Adrenal gland (tissue), 12 donors: ENCODE results near the gene ORC6. TPM values are rescaled to one million over a fixed set of nuclear protein-coding genes. Genes with fewer than 3 reads are reported as not detected.
"Not testable (repeated sequence)": the region's sequence is repeated elsewhere in the genome, so short reads cannot be mapped to it uniquely, and the experiment has no call there.

Source experiments
- DNase-seq, 7 donors: peaks; one replicate each; pipeline ENCODE4 v3.0.0-alpha.2; 2019 to 2020
- H3K27ac ChIP-seq, 5 donors: fragments of 200-600 bp; sonication (generic) in 4 of 5; 1 replicate in 3 of 5; 2 replicates in 2 of 5; pipeline versions ENCODE4 v1.5.1 to v1.8.0; 2016 to 2020; ENCODE audit warnings: mild to moderate bottlenecking in 1 of 5
- H3K27me3 ChIP-seq: fragments of 200-600 bp; 2 replicates; pipeline ENCODE4 v1.8.0; 2021
- H3K36me3 ChIP-seq, 2 donors: fragments of 200-600 bp; replicated peaks in 1 of 2; 1 replicate in 1 of 2; 2 replicates in 1 of 2; pipeline versions ENCODE4 v1.5.1 to v1.8.0; 2018 to 2022
- H3K4me1 ChIP-seq, 2 donors: fragments of 200-600 bp; replicated peaks in 1 of 2; 1 replicate in 1 of 2; 2 replicates in 1 of 2; pipeline versions ENCODE4 v1.5.1 to v1.8.0; 2018 to 2021
- H3K4me3 ChIP-seq, 4 donors: fragments of 200-600 bp; sonication (generic) in 3 of 4; one replicate each; pipeline ENCODE4 v1.5.1; 2016 to 2018
- H3K9me3 ChIP-seq, 3 donors: fragments of 200-600 bp; sonication (generic) in 1 of 3; replicated peaks in 1 of 3; 1 replicate in 2 of 3; 2 replicates in 1 of 3; pipeline versions ENCODE4 v1.5.1 to v1.8.0; 2016 to 2021
- CTCF ChIP-seq, 6 experiments: fragments of 450-650 bp in 4 of 6; fragments of 200-600 bp in 2 of 6; sonication (generic) in 1 of 6; IDR thresholded peaks; 1 replicate in 5 of 6; 2 replicates in 1 of 6; pipeline versions ENCODE4 v1.5.1 to v1.8.0; 2016 to 2021; ENCODE audit warnings: antibody characterized with exemption in 6 of 6, mild to moderate bottlenecking in 2 of 6, moderate library complexity in 1 of 6
- POLR2A ChIP-seq, 2 donors: fragments of 450-650 bp; IDR thresholded peaks; one replicate each; pipeline ENCODE4 v1.6.1; 2017; ENCODE audit warnings: antibody characterized with exemption in 2 of 2, mild to moderate bottlenecking in 2 of 2, moderate library complexity in 1 of 2
- whole genome bisulfite sequencing, 4 donors: extraction: QIAGEN DNeasy Blood & Tissue Kit in 2 of 4; methylation state at CpG; one replicate each; pipeline versions ENCODE4 v1.1.5 to v1.1.7; 2013 to 2017; 5-methylcytosine and 5-hydroxymethylcytosine counted together
- intact Hi-C, 2 donors: fragments of 100-400 bp; cut with DNase I; formaldehyde crosslinking; loops; one replicate each; pipeline versions ENCODE4 v1.14.1 to v1.15.0; 2022 to 2023
- polyA plus RNA-seq, 3 donors: library from polyadenylated mRNA; stranded (reverse); fragments of 200-250 nt in 2 of 3; fragments of 350-450 nt in 1 of 3; fragmentation: Illumina TruSeq in 1 of 3; extraction: RNeasy Lipid Tissue Mini Kit (QIAGEN cat#74804) in 1 of 3; gene quantifications; one replicate each; pipeline ENCODE4 v1.2.3, GENCODE V29; 2013 to 2014
- total RNA-seq, 9 donors: library from RNA; depleted of rRNA in 4 of 9; stranded (reverse); fragments of >200 nt in 4 of 9; fragments of 120-200 nt in 1 of 9; fragmentation: NEBNext Ultra II Directional in 1 of 9; extraction: Animal tissue kit (Norgen Biotek cat#: 25700) in 1 of 9; gene quantifications; one replicate each; pipeline versions ENCODE4 v1.1.0 to v1.2.4, GENCODE V29; 2013 to 2023
- donor health status: healthy with polysubstance abuse.
- donor health status: Bipolar disorder and iron deficiency.
- donor health status: DM: yes; HTN: yes; CAD: no.
- donor health status: DM: no; HTN: no; CAD: no.
- donor health status: DM: no; HTN: no; CAD: no.
- donor health status: DM: yes; HTN: yes; CAD: no.

Gene ORC6
- total and polyA plus RNA-seq, 12 donors: 0.55 to 16.1 (median 2.6) TPM; not detected in 1

GRCh38 chr16:46673320-46674013, 16.0 kb upstream of the ORC6 start:
- Histone ChIP-seq H3K4me1 (no peaks in the 10 kb centered on the region), H3K9me3 (no peaks in the 10 kb centered on the region), H3K27ac (no peak overlapping the region), H3K27me3 (no peaks in the 10 kb centered on the region), H3K4me3 (no peak overlapping the region), H3K36me3 (peaks cover 0 to 83% of the 10 kb centered on the region in 2 donors)
- TF ChIP-seq CTCF (IDR thresholded peaks at IDR 0.05) (peak; percentile 80 to 92 (median 90)), POLR2A (IDR thresholded peaks at IDR 0.05) (no peak)
- intact Hi-C loops: loop anchor here in 1 of 2 donors (5.0 kb wide), 1 partner anchor 129 kb away; no protein-coding TSS in a partner anchor
- peak; percentile 40 to 79 (median 57) for DNase-seq
- 63 to 71% (median 67%) methylated on average over 6 of the region's 6 CpGs for WGBS, 4 donors

GRCh38 chr16:46677943-46678342, 11.5 kb upstream of the ORC6 start:
- H3K9me3 ChIP-seq, H3K4me1 ChIP-seq, H3K4me3 ChIP-seq, DNase-seq, intact Hi-C loops, H3K27me3 ChIP-seq, H3K27ac ChIP-seq: not testable (repeated sequence)
- peaks cover 0 to 69% of the 10 kb centered on the region in 2 donors for H3K36me3 ChIP-seq
- WGBS, 4 donors: 90 to 97% (median 95%) methylated on average over 1 of the region's 1 CpG

GRCh38 chr16:46681867-46682266, 7.6 kb upstream of the ORC6 start:
- DNase-seq, H3K4me3 ChIP-seq, H3K9me3 ChIP-seq, intact Hi-C loops, H3K27ac ChIP-seq, H3K27me3 ChIP-seq: not testable (repeated sequence)
- 76 to 91% (median 86%) methylated on average over 2 of the region's 2 CpGs for WGBS, 4 donors
- Histone ChIP-seq H3K36me3 (peaks cover 0 to 34% of the 10 kb centered on the region in 2 donors), H3K4me1 (peaks cover 2 to 30% of the 10 kb centered on the region in 2 donors)

- H3K36me3 ChIP-seq: no peaks in the 10 kb centered on the region
- DNase-seq: no peak
- H3K4me1 ChIP-seq: peaks cover 25 to 52% of the 10 kb centered on the region in 2 donors
- no peaks in the 10 kb centered on the region for H3K9me3 ChIP-seq
- intact Hi-C loops: no loop called here
- no peak for TF ChIP-seq CTCF (IDR thresholded peaks at IDR 0.05)
- no peak for TF ChIP-seq POLR2A (IDR thresholded peaks at IDR 0.05)
- no peak overlapping the region for H3K27ac ChIP-seq
- no peaks in the 10 kb centered on the region for H3K27me3 ChIP-seq
- no peak overlapping the region for H3K4me3 ChIP-seq
- 51 to 63% (median 54%) methylated on average over 5 of the region's 5 CpGs for WGBS, 4 donors
Observed at GRCh38 chr16:46686815-46687473, 2.5 kb upstream of the ORC6 start.

GRCh38 chr16:46687486-46687885, 2.0 kb upstream of the ORC6 start:
- intact Hi-C loops: no loop called here
- Histone ChIP-seq H3K27me3 (no peaks in the 10 kb centered on the region), H3K9me3 (no peaks in the 10 kb centered on the region), H3K4me3 (peak overlapping the region in 2 of 4 donors; percentile 77 to 95), H3K27ac (no peak overlapping the region), H3K36me3 (no peaks in the 10 kb centered on the region), H3K4me1 (peaks cover 25 to 52% of the 10 kb centered on the region in 2 donors)
- WGBS, 4 donors: 76 to 82% (median 80%) methylated on average over 9 of the region's 9 CpGs
- DNase-seq: no peak
- TF ChIP-seq CTCF (IDR thresholded peaks at IDR 0.05) (no peak), POLR2A (IDR thresholded peaks at IDR 0.05) (no peak)
